Body of pancreas (tissue), 4 donors: ENCODE measurements around the gene PEDS1.

Experiments used
- CTCF ChIP-seq, 7 experiments: fragments of 450-650 bp in 4 of 7; fragments of 200-600 bp in 3 of 7; sonication (generic) in 3 of 7; IDR thresholded peaks; one replicate each; pipeline ENCODE4 v1.5.1; 2016 to 2019; ENCODE audit warnings: antibody characterized with exemption in 7 of 7
- POLR2A ChIP-seq, 3 donors: fragments of 450-650 bp; IDR thresholded peaks; one replicate each; pipeline ENCODE4 v1.6.1; 2016; ENCODE audit warnings: antibody characterized with exemption in 3 of 3, mild to moderate bottlenecking in 2 of 3

- no peak for TF ChIP-seq CTCF (IDR thresholded peaks at IDR 0.05)
- no peak for TF ChIP-seq POLR2A (IDR thresholded peaks at IDR 0.05)
Observed at GRCh38 chr20:50108556-50109235, 44.8 kb downstream of the PEDS1 start.
